ENCODE data around the gene MBTPS1. TPM values are rescaled to one million over a fixed set of nuclear protein-coding genes. Genes with fewer than 3 reads are reported as not detected.

The MBTPS1 gene
- total RNA-seq, 1 donor from 2014 or later: 143 TPM

- DNase-seq (ENCODE audit: low spot score in 2 of 2, unreplicated experiment in 2 of 2): no peak
- H3K4me1 Mint-ChIP-seq: peaks cover 7% of the 10 kb centered on the region
- H3K36me3 Mint-ChIP-seq: no peaks in the 10 kb centered on the region
- no peak overlapping the region for H3K4me3 Mint-ChIP-seq
- peaks cover 4% of the 10 kb centered on the region for H3K9me3 Mint-ChIP-seq
- TF ChIP-seq, protein P1, sequence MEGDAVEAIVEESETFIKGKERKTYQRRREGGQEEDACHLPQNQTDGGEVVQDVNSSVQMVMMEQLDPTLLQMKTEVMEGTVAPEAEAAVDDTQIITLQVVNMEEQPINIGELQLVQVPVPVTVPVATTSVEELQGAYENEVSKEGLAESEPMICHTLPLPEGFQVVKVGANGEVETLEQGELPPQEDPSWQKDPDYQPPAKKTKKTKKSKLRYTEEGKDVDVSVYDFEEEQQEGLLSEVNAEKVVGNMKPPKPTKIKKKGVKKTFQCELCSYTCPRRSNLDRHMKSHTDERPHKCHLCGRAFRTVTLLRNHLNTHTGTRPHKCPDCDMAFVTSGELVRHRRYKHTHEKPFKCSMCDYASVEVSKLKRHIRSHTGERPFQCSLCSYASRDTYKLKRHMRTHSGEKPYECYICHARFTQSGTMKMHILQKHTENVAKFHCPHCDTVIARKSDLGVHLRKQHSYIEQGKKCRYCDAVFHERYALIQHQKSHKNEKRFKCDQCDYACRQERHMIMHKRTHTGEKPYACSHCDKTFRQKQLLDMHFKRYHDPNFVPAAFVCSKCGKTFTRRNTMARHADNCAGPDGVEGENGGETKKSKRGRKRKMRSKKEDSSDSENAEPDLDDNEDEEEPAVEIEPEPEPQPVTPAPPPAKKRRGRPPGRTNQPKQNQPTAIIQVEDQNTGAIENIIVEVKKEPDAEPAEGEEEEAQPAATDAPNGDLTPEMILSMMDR (IDR thresholded peaks at IDR 0.05; ENCODE audit: unreplicated experiment): no peak
- H3K27ac Mint-ChIP-seq: no peak overlapping the region
- H3K27me3 Mint-ChIP-seq (ENCODE audit: low read depth): peaks cover 50% of the 10 kb centered on the region
Measured at GRCh38 chr16:84038469-84038868, 78.3 kb downstream of the MBTPS1 start.

DNA sequence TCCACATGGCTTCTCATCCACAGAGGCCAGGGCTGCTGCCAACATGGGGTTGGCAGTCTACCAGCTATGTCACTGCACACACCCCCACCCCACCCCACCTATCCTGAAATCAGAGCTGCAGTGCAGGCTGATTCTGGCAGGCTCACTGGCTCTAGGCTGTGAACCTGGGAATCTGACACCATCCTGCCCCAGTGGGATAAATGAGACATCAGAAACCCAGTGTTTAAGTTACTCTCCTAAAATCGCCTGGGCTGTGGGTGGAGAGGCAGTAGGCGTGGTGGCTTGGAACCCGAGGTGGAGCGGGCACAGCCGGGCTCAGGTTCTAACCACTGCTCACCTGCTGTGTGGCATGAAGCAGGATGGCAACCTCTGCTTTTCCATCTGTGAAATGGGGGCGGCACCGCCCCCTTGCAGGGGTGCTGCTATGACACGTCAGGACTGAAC lies 79.7 kb downstream of the MBTPS1 start:
- no peaks in the 10 kb centered on the region for H3K4me1 Mint-ChIP-seq
- H3K27ac Mint-ChIP-seq: no peak overlapping the region
- peaks cover 37% of the 10 kb centered on the region for H3K27me3 Mint-ChIP-seq (ENCODE audit: low read depth)
- no peaks in the 10 kb centered on the region for H3K36me3 Mint-ChIP-seq
- H3K9me3 Mint-ChIP-seq: peaks cover 4% of the 10 kb centered on the region
- no peak overlapping the region for H3K4me3 Mint-ChIP-seq
- TF ChIP-seq, protein P1 (IDR thresholded peaks at IDR 0.05; ENCODE audit: unreplicated experiment): no peak
- no peak for DNase-seq (ENCODE audit: low spot score in 2 of 2, unreplicated experiment in 2 of 2)

- Mint-ChIP-seq H3K27ac (no peak overlapping the region), H3K36me3 (no peaks in the 10 kb centered on the region), H3K4me1 (no peaks in the 10 kb centered on the region), H3K27me3 (ENCODE audit: low read depth) (peaks cover 31% of the 10 kb centered on the region), H3K9me3 (peaks cover 4% of the 10 kb centered on the region), H3K4me3 (no peak overlapping the region)
- TF ChIP-seq, protein P1 (IDR thresholded peaks at IDR 0.05; ENCODE audit: unreplicated experiment): no peak
- no peak for DNase-seq (ENCODE audit: low spot score in 2 of 2, unreplicated experiment in 2 of 2)
Measured at GRCh38 chr16:84036131-84036530, 80.6 kb downstream of the MBTPS1 start.

GRCh38 chr16:84034516-84034915 lies 82.2 kb downstream of the MBTPS1 start:
- TF ChIP-seq, protein P1 (IDR thresholded peaks at IDR 0.05; ENCODE audit: unreplicated experiment): no peak
- Mint-ChIP-seq H3K4me3 (no peak overlapping the region), H3K27me3 (ENCODE audit: low read depth) (peaks cover 26% of the 10 kb centered on the region), H3K27ac (no peak overlapping the region), H3K9me3 (peaks cover 4% of the 10 kb centered on the region), H3K36me3 (no peaks in the 10 kb centered on the region), H3K4me1 (no peaks in the 10 kb centered on the region)
- DNase-seq (ENCODE audit: low spot score in 2 of 2, unreplicated experiment in 2 of 2): no peak

- Mint-ChIP-seq H3K27ac (no peak overlapping the region), H3K4me3 (no peak overlapping the region), H3K36me3 (no peaks in the 10 kb centered on the region), H3K4me1 (no peaks in the 10 kb centered on the region), H3K9me3 (peaks cover 4% of the 10 kb centered on the region), H3K27me3 (ENCODE audit: low read depth) (peaks cover 21% of the 10 kb centered on the region)
- no peak for DNase-seq (ENCODE audit: low spot score in 2 of 2, unreplicated experiment in 2 of 2)
- TF ChIP-seq, protein P1 (IDR thresholded peaks at IDR 0.05; ENCODE audit: unreplicated experiment): no peak
Measured at GRCh38 chr16:84033251-84034195, 83.2 kb downstream of the MBTPS1 start.

All from mesothelial cell of epicardium (in vitro differentiated cells).